ENCODE measurements around the gene HLA-DOA. TPM values are rescaled to one million over a fixed set of nuclear protein-coding genes. Genes with fewer than 3 reads are reported as not detected.

Gene HLA-DOA
- total and polyA plus RNA-seq, 12 donors, result 0.94 to 61.9 (median 13.6) TPM

- Histone ChIP-seq H3K36me3 (replicated peaks in 1 of 2) (peaks cover 3 to 77% of the 10 kb centered on the region in 2 donors), H3K9me3 (replicated peaks in 1 of 3) (no peaks in the 10 kb centered on the region), H3K27me3 (no peaks in the 10 kb centered on the region), H3K27ac (no peak overlapping the region), H3K4me1 (replicated peaks in 1 of 2) (peaks cover 27 to 47% of the 10 kb centered on the region in 2 donors), H3K4me3 (peak overlapping the region in 1 of 4 donors; percentile 87)
- 38 to 64% (median 47%) methylated on average over 2 of the region's 2 CpGs for WGBS, 4 donors
- TF ChIP-seq POLR2A (IDR thresholded peaks at IDR 0.05), result no peak
- no peak for TF ChIP-seq CTCF (IDR thresholded peaks at IDR 0.05)
- intact Hi-C loops (cut with DNase I), result no loop called here
- DNase-seq, result no peak
Observed at GRCh38 chr6:32975886-32976285, 33.5 kb downstream of the HLA-DOA start.

GRCh38 chr6:32974541-32975308 is 34.7 kb downstream of the HLA-DOA start:
- Histone ChIP-seq H3K27ac (no peak overlapping the region), H3K4me3 (peak overlapping the region in 3 of 4 donors; percentile 48 to 87 (median 78)), H3K4me1 (replicated peaks in 1 of 2) (peaks cover 27 to 46% of the 10 kb centered on the region in 2 donors), H3K27me3 (no peaks in the 10 kb centered on the region), H3K9me3 (replicated peaks in 1 of 3) (no peaks in the 10 kb centered on the region), H3K36me3 (replicated peaks in 1 of 2) (peaks cover 3 to 65% of the 10 kb centered on the region in 2 donors)
- no peak for DNase-seq
- intact Hi-C loops (cut with DNase I), result loop anchor here in 1 of 2 donors (5.0 kb wide), 1 partner anchor 82 kb away; no protein-coding TSS in a partner anchor
- no peak for TF ChIP-seq POLR2A (IDR thresholded peaks at IDR 0.05)
- no peak for TF ChIP-seq CTCF (IDR thresholded peaks at IDR 0.05)
- 3 to 8% (median 5%) methylated on average over 11 to 14 of the region's 14 CpGs for WGBS, 4 donors

- intact Hi-C loops (cut with DNase I), result loop anchor here in 1 of 2 donors (5.0 kb wide), 1 partner anchor 82 kb away; no protein-coding TSS in a partner anchor
- peak overlapping the region in 3 of 4 donors; percentile 48 to 87 (median 78) for H3K4me3 ChIP-seq
- peak overlapping the region in 1 of 5 donors; percentile 100 for H3K27ac ChIP-seq
- no peaks in the 10 kb centered on the region for H3K9me3 ChIP-seq (replicated peaks in 1 of 3)
- H3K36me3 ChIP-seq (replicated peaks in 1 of 2), result peaks cover 3 to 58% of the 10 kb centered on the region in 2 donors
- H3K27me3 ChIP-seq, result no peaks in the 10 kb centered on the region
- no peak for DNase-seq
- 0 to 3% (median 1%) methylated on average over 4 of the region's 4 CpGs for WGBS, 4 donors
- peak in 1 of 2 donors; percentile 25 for TF ChIP-seq POLR2A (IDR thresholded peaks at IDR 0.05)
- no peak for TF ChIP-seq CTCF (IDR thresholded peaks at IDR 0.05)
- H3K4me1 ChIP-seq (replicated peaks in 1 of 2), result peaks cover 27 to 38% of the 10 kb centered on the region in 2 donors
Observed at GRCh38 chr6:32974016-32974333, 35.4 kb downstream of the HLA-DOA start.

GRCh38 chr6:32973144-32974015 is 36.0 kb downstream of the HLA-DOA start:
- H3K36me3 ChIP-seq (replicated peaks in 1 of 2), result peaks cover 3 to 52% of the 10 kb centered on the region in 2 donors
- H3K9me3 ChIP-seq (replicated peaks in 1 of 3), result no peaks in the 10 kb centered on the region
- WGBS, 4 donors, result 0 to 1% (median 0%) methylated on average over 11 to 23 of the region's 23 CpGs
- peak overlapping the region in 3 of 5 donors; percentile 70 to 100 (median 100) for H3K27ac ChIP-seq
- H3K4me3 ChIP-seq, result peak overlapping the region; percentile 48 to 87 (median 82)
- intact Hi-C loops (cut with DNase I), result loop anchor here in 1 of 2 donors (5.0 kb wide), 1 partner anchor 81 kb away; no protein-coding TSS in a partner anchor
- peak in 6 of 7 donors; percentile 49 to 71 (median 60) for DNase-seq
- no peaks in the 10 kb centered on the region for H3K27me3 ChIP-seq
- TF ChIP-seq POLR2A (IDR thresholded peaks at IDR 0.05), result no peak
- no peak for TF ChIP-seq CTCF (IDR thresholded peaks at IDR 0.05)
- H3K4me1 ChIP-seq (replicated peaks in 1 of 2), result peaks cover 27 to 36% of the 10 kb centered on the region in 2 donors

Data from adrenal gland (tissue), 12 donors.